ENCODE results near the gene FBXO3. TPM values are rescaled to one million over a fixed set of nuclear protein-coding genes. Genes with fewer than 3 reads are reported as not detected.

Gene FBXO3
- total RNA-seq, 1 donor, result 30.7 TPM

DNA sequence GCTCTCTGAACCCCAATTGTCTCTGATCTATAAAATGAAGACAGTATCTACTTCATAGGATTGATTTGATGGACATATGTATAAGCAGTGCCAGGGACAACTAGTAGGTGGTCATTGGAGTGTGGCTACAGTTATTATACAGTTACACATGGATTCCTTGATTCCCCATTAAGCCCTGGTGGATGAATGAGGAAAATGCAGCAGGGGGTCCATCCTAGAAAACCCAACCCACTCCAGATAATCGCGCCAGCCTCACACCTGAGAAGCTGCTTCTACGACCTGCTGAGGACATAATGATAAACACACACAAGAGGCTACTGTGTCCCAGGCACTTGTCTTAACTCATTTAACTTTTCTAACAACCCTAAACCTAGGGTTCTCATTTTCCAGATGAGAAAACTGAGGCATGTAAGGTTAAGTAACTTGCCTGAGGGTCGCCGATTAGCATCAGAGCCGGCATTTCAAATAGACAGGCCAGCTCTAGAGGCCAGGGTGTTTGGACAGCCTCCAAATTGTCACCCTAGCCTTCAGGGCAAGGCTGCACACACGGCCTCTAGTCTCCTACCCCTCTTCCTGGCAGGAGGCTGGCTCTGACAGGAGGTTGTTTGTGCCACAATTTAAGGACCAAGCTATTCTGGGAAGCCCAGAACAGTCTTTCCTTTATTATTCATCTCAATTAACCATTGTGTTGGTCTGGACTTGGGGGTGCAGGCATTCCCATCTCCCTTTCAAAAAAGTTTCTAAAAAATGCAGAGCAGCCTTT, 69.9 kb downstream of the FBXO3 start:
- no peak for DNase-seq (ENCODE audit: low read depth)
- TF ChIP-seq, protein P1, sequence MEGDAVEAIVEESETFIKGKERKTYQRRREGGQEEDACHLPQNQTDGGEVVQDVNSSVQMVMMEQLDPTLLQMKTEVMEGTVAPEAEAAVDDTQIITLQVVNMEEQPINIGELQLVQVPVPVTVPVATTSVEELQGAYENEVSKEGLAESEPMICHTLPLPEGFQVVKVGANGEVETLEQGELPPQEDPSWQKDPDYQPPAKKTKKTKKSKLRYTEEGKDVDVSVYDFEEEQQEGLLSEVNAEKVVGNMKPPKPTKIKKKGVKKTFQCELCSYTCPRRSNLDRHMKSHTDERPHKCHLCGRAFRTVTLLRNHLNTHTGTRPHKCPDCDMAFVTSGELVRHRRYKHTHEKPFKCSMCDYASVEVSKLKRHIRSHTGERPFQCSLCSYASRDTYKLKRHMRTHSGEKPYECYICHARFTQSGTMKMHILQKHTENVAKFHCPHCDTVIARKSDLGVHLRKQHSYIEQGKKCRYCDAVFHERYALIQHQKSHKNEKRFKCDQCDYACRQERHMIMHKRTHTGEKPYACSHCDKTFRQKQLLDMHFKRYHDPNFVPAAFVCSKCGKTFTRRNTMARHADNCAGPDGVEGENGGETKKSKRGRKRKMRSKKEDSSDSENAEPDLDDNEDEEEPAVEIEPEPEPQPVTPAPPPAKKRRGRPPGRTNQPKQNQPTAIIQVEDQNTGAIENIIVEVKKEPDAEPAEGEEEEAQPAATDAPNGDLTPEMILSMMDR (IDR thresholded peaks at IDR 0.05; ENCODE audit: insufficient read depth, low read depth, low read length), result peak; percentile 14
- no peak overlapping the region for H3K4me3 ChIP-seq (ENCODE audit: low read depth, low read length)

DNA sequence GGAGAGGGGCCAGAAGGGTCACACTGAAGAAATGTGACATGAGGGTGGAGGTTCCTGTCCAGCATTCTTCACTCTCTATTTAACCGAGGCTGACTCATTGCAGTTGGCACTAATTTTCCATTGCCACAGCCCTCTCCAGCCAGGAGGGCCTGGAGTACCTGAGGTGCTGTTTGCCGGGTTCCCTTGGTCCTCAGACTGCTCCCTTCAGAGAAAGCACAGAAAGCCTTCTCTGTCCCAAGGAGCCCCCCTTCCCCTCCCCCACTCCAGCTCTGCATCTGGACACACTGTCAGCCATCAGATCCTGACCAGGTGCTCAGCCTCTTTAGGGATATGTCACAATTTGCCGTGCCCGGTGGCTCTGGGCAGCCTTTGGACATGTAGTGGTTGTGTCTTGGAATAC, 70.5 kb downstream of the FBXO3 start:
- no peak for DNase-seq (ENCODE audit: low read depth)
- TF ChIP-seq, protein P1 (IDR thresholded peaks at IDR 0.05; ENCODE audit: insufficient read depth, low read depth, low read length), result no peak
- no peak overlapping the region for H3K4me3 ChIP-seq (ENCODE audit: low read depth, low read length)

DNA sequence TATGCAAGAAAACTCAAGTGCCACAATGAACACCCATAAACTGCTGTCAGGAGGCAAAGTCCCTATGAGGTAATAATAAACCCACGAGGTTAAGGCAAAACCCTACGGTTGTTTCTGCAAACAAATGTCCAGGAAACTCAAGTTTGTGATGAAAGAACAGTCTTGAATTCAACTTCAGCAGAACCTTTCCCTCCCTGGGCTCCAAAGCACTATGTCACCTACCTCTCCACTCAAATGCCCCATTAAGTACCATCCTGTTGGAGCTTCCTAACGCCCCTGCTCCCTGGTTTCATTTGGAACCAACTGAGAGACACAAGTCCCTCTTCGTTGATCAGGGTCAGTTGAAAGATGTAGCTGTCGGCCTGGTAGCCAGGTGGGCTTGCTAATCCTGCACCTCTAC, 71.1 kb downstream of the FBXO3 start:
- TF ChIP-seq, protein P1 (IDR thresholded peaks at IDR 0.05; ENCODE audit: insufficient read depth, low read depth, low read length), result no peak
- no peak for DNase-seq (ENCODE audit: low read depth)
- no peak overlapping the region for H3K4me3 ChIP-seq (ENCODE audit: low read depth, low read length)

- peak overlapping the region; percentile 53 for H3K4me3 ChIP-seq (ENCODE audit: low read depth, low read length)
- DNase-seq (ENCODE audit: low read depth), result peak; percentile 86
- TF ChIP-seq, protein P1 (IDR thresholded peaks at IDR 0.05; ENCODE audit: insufficient read depth, low read depth, low read length), result no peak
Observed at GRCh38 chr11:33701302-33702230, 72.8 kb downstream of the FBXO3 start.

DNA sequence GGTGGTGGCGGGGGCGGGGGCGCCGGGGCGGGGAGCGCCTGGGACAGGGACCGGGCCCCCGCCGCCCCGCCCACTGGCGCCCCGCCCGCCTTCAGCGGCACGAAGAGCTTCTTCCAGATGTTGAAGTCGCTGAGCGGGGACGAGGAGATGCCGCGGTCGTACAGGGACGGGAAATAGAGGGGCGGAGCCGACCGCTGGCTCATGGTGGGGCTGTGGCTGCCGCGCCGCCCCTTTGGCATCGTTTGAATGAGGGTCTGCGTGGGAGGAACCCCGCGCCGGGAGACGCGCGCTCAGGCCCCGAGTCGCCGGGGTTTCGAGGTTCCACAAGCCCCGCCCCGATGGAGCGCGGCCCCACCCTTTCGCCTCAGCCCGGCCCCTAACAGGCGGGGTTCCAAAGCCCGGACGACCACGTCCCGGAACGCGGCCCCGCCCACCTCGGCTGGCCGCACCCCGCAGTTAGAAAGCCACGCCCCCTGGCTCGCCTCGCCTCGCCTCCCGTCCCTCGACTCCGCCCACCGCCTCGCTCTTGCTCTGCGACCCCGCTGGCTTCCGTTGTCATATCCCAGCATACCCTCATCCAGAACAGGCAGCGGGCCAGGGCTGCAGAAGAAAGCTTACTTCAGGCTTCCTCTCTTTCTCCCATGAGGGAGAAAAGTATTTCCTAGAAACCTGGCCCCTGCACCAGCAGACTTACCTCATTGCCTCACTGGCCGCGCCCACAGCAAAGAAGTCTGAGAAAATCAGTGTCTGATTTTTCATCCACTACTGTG, 73.6 kb downstream of the FBXO3 start, which contains the start of gene C11orf91:
Gene C11orf91, minus strand, starts transcription at position 325 of the 770 bp plus-strand sequence. Its CDS starts 86 bp downstream, at position 239.
- TF ChIP-seq, protein P1 (IDR thresholded peaks at IDR 0.05; ENCODE audit: insufficient read depth, low read depth, low read length), result no peak
- peak within 1 kb of the TSS; percentile 65 for H3K4me3 ChIP-seq (ENCODE audit: low read depth, low read length)
- DNase-seq (ENCODE audit: low read depth), result peak; percentile 95

GRCh38 chr11:33700063-33700501, 74.2 kb downstream of the FBXO3 start:
- TF ChIP-seq, protein P1 (IDR thresholded peaks at IDR 0.05; ENCODE audit: insufficient read depth, low read depth, low read length), result no peak
- H3K4me3 ChIP-seq (ENCODE audit: low read depth, low read length), result peak overlapping the region; percentile 65
- no peak for DNase-seq (ENCODE audit: low read depth)

All from fibroblast of villous mesenchyme (primary cell).